ENCODE results near the gene TRIM33. TPM values are rescaled to one million over a fixed set of nuclear protein-coding genes. Genes with fewer than 3 reads are reported as not detected.

TRIM33 gene
- total and polyA plus RNA-seq, 10 of the 15 experiments (the other 5 are each of a cell fraction or from before 2014, with no cell fraction given): 9.0 to 40.3 (median 22.0) TPM

DNA sequence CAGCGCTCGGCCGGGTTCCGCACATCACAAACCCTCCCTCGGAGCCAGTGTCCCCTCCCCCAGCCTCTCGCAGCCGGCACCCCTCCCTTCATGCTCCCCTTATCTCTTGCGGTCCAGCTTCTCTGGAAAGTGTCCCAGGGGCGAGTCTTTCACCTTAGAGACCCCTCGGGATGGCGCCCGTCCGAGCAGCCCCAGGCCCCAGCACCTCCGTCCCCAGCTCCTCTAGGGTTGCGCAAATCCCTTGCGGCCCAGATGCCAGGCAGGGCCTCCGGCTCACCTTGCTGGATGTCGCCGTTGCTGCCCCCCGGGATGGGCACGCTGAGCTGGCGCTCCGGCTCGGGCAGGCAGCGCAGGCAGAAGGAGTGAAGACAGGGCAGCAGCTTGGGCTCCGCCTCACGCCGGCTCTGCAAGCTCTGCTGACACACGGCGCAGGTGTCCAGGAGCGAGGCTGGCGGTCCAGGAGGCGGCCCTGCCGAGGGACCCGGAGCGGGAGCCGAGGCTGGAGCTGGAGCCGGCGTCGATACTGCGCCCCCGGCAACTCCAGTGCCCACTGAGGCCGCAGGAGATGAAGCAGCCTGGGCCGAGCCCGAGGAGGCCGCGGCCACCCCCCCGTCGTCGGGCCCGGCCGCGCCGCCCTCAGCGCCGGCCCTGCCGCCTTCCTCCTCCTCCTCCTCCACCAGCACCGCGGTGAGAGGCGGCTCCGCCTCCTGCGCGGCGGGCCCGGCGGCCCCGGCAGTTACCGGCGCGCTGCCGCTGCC is 550 bp downstream of the TRIM33 start:
- ATAC-seq (peak; percentile 70), DNase-seq (ENCODE audit: low read depth, low spot score) (no peak), FAIRE-seq (no peak)
- Histone ChIP-seq H3K36me3 (ENCODE audit: control insufficient read depth in 2 of 2, insufficient read depth in 2 of 2, low read length in 1 of 2) (peaks cover 0 to 3% of the 10 kb centered on the region in 2 experiments; a peak in 1 of 4 replicates), H3K9ac (ENCODE audit: control insufficient read depth, insufficient read depth, low read length) (peak overlapping the region; percentile 95), H3K9me3 (replicated peaks; ENCODE audit: control insufficient read depth, insufficient read depth, low read length) (no peaks in the 10 kb centered on the region), H3K79me2 (ENCODE audit: control insufficient read depth, insufficient read depth, low read length) (peaks cover 56% of the 10 kb centered on the region), H3K4me1 (ENCODE audit: control insufficient read depth, insufficient read depth, low read length) (peaks cover 7% of the 10 kb centered on the region; the same call in 1 of the 2 replicates), H3K27me3 (replicated peaks in 1 of 2; ENCODE audit: control insufficient read depth in 2 of 2, insufficient read depth in 2 of 2, low read length in 1 of 2) (no peaks in the 10 kb centered on the region), H3K27ac (ENCODE audit: control insufficient read depth, insufficient read depth) (peak overlapping the region; percentile 74), H3K4me2 (ENCODE audit: control insufficient read depth, insufficient read depth) (peak overlapping the region; percentile 77; the same call in 1 of the 2 replicates), H3K4me3 (peak overlapping the region; percentile 93), H2AFZ (ENCODE audit: control insufficient read depth, low read depth, low read length) (peak overlapping the region; percentile 51), H4K20me1 (ENCODE audit: control insufficient read depth, insufficient read depth) (no peaks in the 10 kb centered on the region; the same call in 1 of the 2 replicates)
- POLR2A ChIA-PET: interaction anchor here (0.6 to 0.9 kb wide), 2 partner anchors 49 to 245 kb away, joined by 3 to 5 read pairs; no protein-coding TSS in a partner anchor
- in situ Hi-C loops (cut with MboI) (no loop called here), intact Hi-C loops (cut with micrococcal nuclease; ENCODE audit: unreplicated experiment) (loop anchor here (5.0 kb wide), 1 partner anchor 247 kb away; the partner anchor contains the start of gene CSDE1)
- under 1% methylated on average over 53 of the region's 71 CpGs for WGBS (ENCODE audit: insufficient coverage, insufficient replicate concordance, low lambda C conversion rate, missing lambda C conversion rate)
- RAD21 ChIA-PET (ENCODE audit: unreplicated experiment): interaction anchor here (1.5 kb wide), 1 partner anchor 71 kb away, joined by 4 read pairs; the partner anchor contains the start of gene BCAS2
- SMC1A ChIA-PET (ENCODE audit: uncharacterized antibody, unreplicated experiment): interaction anchor here (1.0 to 1.3 kb wide), 3 partner anchors 43 to 156 kb away, joined by 3 to 4 read pairs (median 3); no protein-coding TSS in a partner anchor
- TF ChIP-seq, protein P1, sequence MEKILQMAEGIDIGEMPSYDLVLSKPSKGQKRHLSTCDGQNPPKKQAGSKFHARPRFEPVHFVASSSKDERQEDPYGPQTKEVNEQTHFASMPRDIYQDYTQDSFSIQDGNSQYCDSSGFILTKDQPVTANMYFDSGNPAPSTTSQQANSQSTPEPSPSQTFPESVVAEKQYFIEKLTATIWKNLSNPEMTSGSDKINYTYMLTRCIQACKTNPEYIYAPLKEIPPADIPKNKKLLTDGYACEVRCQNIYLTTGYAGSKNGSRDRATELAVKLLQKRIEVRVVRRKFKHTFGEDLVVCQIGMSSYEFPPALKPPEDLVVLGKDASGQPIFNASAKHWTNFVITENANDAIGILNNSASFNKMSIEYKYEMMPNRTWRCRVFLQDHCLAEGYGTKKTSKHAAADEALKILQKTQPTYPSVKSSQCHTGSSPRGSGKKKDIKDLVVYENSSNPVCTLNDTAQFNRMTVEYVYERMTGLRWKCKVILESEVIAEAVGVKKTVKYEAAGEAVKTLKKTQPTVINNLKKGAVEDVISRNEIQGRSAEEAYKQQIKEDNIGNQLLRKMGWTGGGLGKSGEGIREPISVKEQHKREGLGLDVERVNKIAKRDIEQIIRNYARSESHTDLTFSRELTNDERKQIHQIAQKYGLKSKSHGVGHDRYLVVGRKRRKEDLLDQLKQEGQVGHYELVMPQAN (conservative IDR thresholded peaks at IDR 0.05): peak; percentile 65; the same call in 1 of the 2 replicates
- TF ChIP-seq HSF1 (IDR thresholded peaks at IDR 0.05; ENCODE audit: low read depth, low read length): no peak
- TF ChIP-seq GATAD2B (conservative IDR thresholded peaks at IDR 0.05; ENCODE audit: low read depth): peak; percentile 78
- TF ChIP-seq DPF2 (IDR thresholded peaks at IDR 0.05): peak; percentile 61; the same call in 1 of the 2 replicates
- peak; percentile 47; the same call in 1 of the 2 replicates for TF ChIP-seq NFXL1 (IDR thresholded peaks at IDR 0.05; ENCODE audit: borderline replicate concordance)
- no peak for TF ChIP-seq CREM (IDR thresholded peaks at IDR 0.05; ENCODE audit: low read depth)
- TF ChIP-seq POU2F2 (IDR thresholded peaks at IDR 0.05; ENCODE audit: borderline replicate concordance, low read depth, low read length): no peak
- TF ChIP-seq, protein P2, sequence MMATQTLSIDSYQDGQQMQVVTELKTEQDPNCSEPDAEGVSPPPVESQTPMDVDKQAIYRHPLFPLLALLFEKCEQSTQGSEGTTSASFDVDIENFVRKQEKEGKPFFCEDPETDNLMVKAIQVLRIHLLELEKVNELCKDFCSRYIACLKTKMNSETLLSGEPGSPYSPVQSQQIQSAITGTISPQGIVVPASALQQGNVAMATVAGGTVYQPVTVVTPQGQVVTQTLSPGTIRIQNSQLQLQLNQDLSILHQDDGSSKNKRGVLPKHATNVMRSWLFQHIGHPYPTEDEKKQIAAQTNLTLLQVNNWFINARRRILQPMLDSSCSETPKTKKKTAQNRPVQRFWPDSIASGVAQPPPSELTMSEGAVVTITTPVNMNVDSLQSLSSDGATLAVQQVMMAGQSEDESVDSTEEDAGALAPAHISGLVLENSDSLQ (IDR thresholded peaks at IDR 0.05): no peak
- no peak for TF ChIP-seq CEBPB (IDR thresholded peaks at IDR 0.05; ENCODE audit: borderline replicate concordance in 1 of 2, low read depth in 2 of 2, low read length in 2 of 2)
- TF ChIP-seq MYB (IDR thresholded peaks at IDR 0.05; ENCODE audit: borderline replicate concordance, low read depth, low read length): no peak
- TF ChIP-seq ZZZ3 (IDR thresholded peaks at IDR 0.05; ENCODE audit: control insufficient read depth, insufficient read length, low read depth): no peak
- TF ChIP-seq LARP7 (IDR thresholded peaks at IDR 0.05): peak; percentile 54; the same call in 1 of the 2 replicates
- no peak for TF ChIP-seq CHD4 (IDR thresholded peaks at IDR 0.05)
- TF ChIP-seq SIN3A (IDR thresholded peaks at IDR 0.05; ENCODE audit: low read depth, low read length): 0 out of 2 replicates have a peak, but pooled peaks have one; percentile 33
- no peak for TF ChIP-seq PAX5 (IDR thresholded peaks at IDR 0.05; ENCODE audit: borderline replicate concordance, low read depth, low read length)
- BruUV-seq (replicated peaks): no TSS peak
- CTCF ChIA-PET: interaction anchor here (0.7 to 0.8 kb wide), 2 partner anchors 580 to 610 kb away, joined by 3 read pairs; no protein-coding TSS in a partner anchor
